ENCODE results near the gene GPR6.

GPR6 gene

GRCh38 chr6:109998159-109998785, 20.2 kb downstream of the GPR6 start:
- TF ChIP-seq, protein P1, sequence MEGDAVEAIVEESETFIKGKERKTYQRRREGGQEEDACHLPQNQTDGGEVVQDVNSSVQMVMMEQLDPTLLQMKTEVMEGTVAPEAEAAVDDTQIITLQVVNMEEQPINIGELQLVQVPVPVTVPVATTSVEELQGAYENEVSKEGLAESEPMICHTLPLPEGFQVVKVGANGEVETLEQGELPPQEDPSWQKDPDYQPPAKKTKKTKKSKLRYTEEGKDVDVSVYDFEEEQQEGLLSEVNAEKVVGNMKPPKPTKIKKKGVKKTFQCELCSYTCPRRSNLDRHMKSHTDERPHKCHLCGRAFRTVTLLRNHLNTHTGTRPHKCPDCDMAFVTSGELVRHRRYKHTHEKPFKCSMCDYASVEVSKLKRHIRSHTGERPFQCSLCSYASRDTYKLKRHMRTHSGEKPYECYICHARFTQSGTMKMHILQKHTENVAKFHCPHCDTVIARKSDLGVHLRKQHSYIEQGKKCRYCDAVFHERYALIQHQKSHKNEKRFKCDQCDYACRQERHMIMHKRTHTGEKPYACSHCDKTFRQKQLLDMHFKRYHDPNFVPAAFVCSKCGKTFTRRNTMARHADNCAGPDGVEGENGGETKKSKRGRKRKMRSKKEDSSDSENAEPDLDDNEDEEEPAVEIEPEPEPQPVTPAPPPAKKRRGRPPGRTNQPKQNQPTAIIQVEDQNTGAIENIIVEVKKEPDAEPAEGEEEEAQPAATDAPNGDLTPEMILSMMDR (IDR thresholded peaks at IDR 0.05; ENCODE audit: insufficient read depth, low read length), result no peak
- TF ChIP-seq, protein P2, sequence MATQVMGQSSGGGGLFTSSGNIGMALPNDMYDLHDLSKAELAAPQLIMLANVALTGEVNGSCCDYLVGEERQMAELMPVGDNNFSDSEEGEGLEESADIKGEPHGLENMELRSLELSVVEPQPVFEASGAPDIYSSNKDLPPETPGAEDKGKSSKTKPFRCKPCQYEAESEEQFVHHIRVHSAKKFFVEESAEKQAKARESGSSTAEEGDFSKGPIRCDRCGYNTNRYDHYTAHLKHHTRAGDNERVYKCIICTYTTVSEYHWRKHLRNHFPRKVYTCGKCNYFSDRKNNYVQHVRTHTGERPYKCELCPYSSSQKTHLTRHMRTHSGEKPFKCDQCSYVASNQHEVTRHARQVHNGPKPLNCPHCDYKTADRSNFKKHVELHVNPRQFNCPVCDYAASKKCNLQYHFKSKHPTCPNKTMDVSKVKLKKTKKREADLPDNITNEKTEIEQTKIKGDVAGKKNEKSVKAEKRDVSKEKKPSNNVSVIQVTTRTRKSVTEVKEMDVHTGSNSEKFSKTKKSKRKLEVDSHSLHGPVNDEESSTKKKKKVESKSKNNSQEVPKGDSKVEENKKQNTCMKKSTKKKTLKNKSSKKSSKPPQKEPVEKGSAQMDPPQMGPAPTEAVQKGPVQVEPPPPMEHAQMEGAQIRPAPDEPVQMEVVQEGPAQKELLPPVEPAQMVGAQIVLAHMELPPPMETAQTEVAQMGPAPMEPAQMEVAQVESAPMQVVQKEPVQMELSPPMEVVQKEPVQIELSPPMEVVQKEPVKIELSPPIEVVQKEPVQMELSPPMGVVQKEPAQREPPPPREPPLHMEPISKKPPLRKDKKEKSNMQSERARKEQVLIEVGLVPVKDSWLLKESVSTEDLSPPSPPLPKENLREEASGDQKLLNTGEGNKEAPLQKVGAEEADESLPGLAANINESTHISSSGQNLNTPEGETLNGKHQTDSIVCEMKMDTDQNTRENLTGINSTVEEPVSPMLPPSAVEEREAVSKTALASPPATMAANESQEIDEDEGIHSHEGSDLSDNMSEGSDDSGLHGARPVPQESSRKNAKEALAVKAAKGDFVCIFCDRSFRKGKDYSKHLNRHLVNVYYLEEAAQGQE (IDR thresholded peaks at IDR 0.05; ENCODE audit: insufficient replicate concordance, low read depth), result peak; percentile 91
- peak in 1 of 2 experiments; percentile 17 for DNase-seq (ENCODE audit: low read depth in 1 of 2, low spot score in 1 of 2)
- Histone ChIP-seq H3K4me3 (replicated peaks; ENCODE audit: insufficient read depth, low read length) (no peak overlapping the region), H3K27me3 (ENCODE audit: insufficient read depth, poor library complexity, severe bottlenecking) (no peaks in the 10 kb centered on the region), H3K27ac (replicated peaks) (no peak overlapping the region)

- DNase-seq (ENCODE audit: low read depth in 1 of 2, low spot score in 1 of 2), result no peak
- TF ChIP-seq, protein P2 (IDR thresholded peaks at IDR 0.05; ENCODE audit: insufficient replicate concordance, low read depth), result no peak
- TF ChIP-seq SPI1 (IDR thresholded peaks at IDR 0.05; ENCODE audit: borderline replicate concordance, low read depth) (no peak), POLR2AphosphoS5 (IDR thresholded peaks at IDR 0.05; ENCODE audit: low read depth) (no peak), GABPA (IDR thresholded peaks at IDR 0.05; ENCODE audit: low read depth) (no peak)
- no peaks in the 10 kb centered on the region for H3K27me3 ChIP-seq (ENCODE audit: insufficient read depth, poor library complexity, severe bottlenecking)
- no peak overlapping the region; the same call in 1 of the 2 replicates for H3K27ac ChIP-seq (replicated peaks)
- no peak overlapping the region for H3K4me3 ChIP-seq (replicated peaks; ENCODE audit: insufficient read depth, low read length)
These were observed 21.6 kb downstream of the GPR6 start for GRCh38 chr6:109999740-110000139.

DNA sequence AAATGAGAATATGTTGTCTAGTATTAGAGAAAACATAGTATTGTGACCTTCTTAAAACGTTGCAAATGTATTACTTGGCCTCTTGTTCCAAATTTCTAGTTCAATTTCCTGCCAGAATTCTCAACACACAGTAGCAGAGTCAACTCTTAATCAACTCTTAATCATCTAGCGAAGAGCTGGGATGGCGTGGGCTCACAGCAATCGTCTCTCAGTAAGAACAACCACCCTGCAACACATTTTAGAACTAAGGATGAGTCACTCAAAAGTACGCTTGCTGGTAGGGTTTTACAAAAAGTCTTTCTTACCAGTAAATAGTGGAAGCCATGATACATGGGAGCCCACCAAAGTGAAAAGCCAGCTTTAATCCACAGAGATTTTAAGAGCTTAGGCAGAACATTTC, 24.6 kb downstream of the GPR6 start:
- no peak for DNase-seq (ENCODE audit: low read depth in 1 of 2, low spot score in 1 of 2)
- H3K27me3 ChIP-seq (ENCODE audit: insufficient read depth, poor library complexity, severe bottlenecking), result no peaks in the 10 kb centered on the region
- TF ChIP-seq, protein P1 (IDR thresholded peaks at IDR 0.05; ENCODE audit: insufficient read depth, low read length), result no peak
- TF ChIP-seq POLR2AphosphoS5 (IDR thresholded peaks at IDR 0.05; ENCODE audit: low read depth) (no peak), SPI1 (IDR thresholded peaks at IDR 0.05; ENCODE audit: borderline replicate concordance, low read depth) (no peak), GABPA (IDR thresholded peaks at IDR 0.05; ENCODE audit: low read depth) (no peak)
- TF ChIP-seq, protein P2 (IDR thresholded peaks at IDR 0.05; ENCODE audit: insufficient replicate concordance, low read depth), result no peak

More for the DNA sequence above, 24.6 kb downstream of the GPR6 start:
- Histone ChIP-seq H3K4me3 (replicated peaks; ENCODE audit: insufficient read depth, low read length) (no peak overlapping the region), H3K27ac (replicated peaks) (no peak overlapping the region)
